CD4-positive, alpha-beta T cell treated with Interleukin-17A for 1 hour (primary cell): ENCODE results near the gene STUB1.

Experiments used
- DNase-seq: peaks from one replicate; pipeline ENCODE4 v3.0.0-alpha.2; 2020

The STUB1 gene

DNA sequence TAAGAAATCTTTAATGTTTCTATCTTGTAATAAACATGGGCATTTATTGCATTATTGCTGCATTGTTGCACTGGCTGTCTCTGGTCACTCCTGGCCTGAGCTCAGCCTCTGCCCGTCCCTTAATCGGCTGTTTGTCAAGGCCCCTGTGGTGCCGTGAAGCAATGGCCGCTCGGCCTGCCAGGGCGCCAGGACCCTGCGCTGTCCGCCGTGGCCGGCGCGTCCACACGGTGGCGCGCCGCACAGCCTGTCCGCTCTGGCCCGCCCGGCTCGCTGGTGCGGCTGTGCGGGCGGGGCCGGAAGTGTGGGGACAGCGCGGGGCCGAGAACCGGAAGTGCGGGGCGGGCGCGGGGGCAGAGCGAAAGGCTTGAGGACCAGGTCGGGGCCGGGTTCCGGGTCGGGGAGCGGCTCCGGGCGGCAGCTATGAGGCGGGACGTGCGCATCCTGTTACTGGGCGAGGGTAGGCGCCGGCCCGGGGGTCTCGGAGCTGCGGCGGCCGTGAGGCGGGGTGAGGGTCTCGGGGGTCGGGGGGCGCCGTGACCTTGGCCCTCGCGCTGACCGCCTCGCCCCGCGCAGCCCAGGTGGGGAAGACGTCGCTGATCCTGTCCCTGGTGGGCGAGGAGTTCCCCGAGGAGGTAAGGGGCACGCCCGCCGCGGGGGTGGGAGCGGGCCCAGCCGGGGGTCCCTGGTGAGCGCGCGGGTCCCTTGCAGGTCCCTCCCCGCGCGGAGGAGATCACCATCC lies 12.3 kb upstream of the STUB1 start, which contains the start of gene RHOT2:
Gene RHOT2 (plus strand): TSS at position 353 of the 739 bp plus-strand sequence. CDS start 68 bp downstream, at position 421.
- DNase-seq = peak; percentile 93

DNA sequence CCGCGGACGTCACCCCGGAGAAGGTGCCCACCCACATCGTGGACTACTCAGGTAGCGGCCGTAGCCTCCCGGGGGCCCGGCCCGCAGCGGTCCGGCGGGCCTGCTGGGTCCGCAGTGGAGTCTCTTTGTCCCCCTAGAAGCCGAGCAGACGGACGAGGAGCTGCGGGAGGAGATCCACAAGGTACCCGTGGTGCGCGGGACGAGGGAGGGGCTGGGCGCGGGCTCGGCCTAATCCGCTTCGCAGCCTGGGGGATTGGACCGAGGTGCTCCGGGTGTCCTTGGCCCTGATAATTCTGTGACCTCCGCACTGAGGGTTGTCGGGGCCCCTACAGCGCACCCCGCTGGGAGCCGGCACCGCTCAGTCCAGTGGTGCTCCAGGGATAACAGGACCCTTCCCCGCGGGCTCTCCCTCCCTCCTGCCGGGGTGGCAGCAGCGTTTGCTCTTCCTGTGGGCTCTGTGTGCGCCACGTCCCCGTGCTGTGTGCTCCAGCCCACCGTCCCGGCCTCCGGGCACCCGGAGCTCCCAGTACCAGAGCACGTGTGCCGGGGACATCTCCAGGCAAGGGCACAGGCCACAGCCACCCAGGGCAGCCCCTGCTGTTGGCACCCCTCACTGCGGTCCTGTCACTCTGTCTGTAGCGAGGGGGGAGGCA lies 11.6 kb upstream of the STUB1 start:
- DNase-seq = no peak

DNA sequence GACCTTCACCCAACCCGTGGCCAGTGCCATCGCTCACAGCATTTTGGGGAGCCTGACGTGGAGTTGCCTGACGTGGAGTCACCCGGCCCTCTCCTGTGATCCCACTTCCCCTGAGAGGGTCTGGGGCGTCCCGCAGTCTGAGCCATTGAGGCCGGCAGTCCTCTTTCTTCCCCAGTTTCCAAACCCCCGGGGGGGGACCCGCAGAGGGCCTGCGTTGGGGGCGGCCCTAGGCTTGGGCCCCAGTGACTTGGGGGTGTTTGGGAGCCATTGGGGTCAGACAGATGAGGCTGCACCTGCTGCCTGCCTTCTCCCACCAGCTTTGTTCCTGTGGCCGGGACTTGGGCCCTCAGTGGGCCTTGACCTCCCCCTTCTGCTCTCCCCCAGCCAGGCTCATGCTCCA lies 10.5 kb upstream of the STUB1 start:
- DNase-seq = no peak

DNA sequence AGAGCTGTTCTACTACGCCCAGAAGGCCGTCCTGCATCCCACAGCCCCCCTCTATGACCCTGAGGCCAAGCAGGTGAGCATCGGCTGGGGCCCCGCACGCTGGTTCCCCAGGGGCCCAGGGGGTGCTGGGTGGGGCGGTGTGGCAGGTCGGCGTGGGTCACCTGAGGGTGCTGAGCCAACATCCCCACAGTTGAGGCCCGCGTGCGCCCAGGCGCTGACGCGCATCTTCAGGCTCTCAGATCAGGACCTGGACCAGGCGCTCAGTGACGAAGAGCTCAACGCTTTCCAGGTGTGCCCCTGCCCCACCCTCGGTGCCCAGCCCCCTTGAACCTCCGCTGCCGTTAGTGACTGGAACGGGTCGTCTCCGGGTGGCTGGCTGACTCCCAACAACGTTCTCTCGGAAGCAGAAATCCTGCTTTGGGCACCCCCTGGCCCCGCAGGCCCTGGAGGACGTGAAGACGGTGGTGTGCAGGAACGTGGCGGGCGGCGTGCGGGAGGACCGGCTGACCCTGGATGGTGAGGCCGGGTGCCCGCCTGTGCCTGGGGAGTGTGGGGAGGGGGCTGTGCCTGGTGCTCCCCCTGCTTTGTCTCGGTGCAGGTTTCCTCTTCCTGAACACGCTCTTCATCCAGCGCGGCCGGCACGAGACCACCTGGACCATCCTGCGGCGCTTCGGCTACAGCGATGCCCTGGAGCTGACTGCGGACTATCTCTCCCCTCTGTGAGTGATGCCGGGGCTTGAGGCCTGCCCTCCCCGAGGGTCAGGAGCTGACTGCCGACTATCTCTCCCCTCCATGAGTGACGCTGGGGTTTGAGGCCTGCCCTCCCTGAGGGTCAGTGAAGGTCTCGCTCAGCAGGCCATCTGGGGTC lies 9.5 kb upstream of the STUB1 start:
- no peak for DNase-seq

DNA sequence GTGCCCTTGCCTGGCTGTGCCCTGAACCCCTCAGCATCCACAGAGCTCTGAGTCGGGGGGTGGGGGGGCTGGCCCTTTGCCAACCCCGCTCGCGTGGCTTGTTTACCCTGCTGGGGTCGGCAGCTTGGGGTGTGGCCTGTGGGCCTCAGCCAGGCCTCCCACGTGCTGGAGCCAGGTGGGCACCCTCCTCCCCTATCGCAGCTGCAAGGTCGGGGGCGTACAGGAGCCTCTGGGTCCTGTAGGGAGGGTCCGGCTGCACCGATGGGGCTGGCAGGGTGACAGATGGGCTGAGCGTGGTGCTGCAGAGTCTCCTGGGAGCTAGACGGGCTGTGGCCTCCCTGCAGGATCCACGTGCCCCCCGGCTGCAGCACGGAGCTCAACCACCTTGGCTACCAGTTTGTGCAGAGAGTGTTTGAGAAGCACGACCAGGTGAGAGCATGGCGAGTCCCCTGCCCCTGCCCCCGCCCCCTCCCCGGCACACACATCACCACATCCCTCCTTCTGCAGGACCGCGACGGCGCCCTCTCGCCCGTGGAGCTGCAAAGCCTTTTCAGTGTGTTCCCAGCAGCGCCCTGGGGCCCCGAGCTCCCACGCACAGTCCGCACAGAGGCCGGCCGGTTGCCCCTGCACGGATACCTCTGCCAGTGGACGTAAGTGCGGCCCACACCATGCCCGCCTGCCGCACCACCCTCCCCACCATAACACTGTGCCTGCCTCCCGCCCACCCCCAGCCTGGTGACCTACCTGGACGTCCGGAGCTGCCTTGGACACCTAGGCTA lies 8.7 kb upstream of the STUB1 start:
- no peak for DNase-seq

DNA sequence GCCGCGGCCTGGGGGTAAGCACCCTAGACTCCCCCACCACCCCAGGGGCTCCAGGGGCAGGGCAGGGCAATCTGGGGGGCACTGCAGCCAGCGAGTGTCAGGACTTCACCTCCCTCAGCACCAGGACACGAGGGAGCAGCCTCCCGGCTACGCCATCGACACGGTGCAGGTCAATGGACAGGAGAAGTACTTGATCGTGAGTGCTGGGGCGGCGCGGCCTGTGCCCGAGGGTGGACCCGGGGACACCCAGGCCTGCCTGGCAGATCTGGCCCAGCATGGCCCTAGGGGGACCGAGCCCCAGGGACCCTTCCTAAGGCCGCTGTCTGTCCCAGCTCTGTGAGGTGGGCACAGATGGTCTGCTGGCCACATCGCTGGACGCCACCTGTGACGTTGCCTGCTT lies 7.8 kb upstream of the STUB1 start:
- no peak for DNase-seq

DNA sequence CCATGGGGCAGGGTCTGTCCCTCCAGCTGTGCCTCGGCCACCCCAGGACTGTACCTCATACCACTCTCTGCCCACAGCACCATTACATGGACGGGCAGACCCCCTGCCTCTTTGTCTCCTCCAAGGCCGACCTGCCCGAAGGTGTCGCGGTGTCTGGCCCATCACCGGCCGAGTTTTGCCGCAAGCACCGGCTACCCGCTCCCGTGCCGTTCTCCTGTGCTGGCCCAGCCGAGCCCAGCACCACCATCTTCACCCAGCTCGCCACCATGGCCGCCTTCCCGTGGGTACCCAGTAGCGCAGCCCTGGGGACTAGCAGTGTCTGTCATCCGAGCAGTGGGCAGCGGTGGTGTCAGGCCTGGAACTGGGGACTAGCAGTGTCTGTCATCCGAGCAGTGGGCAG lies 7.4 kb upstream of the STUB1 start:
- DNase-seq = no peak

DNA sequence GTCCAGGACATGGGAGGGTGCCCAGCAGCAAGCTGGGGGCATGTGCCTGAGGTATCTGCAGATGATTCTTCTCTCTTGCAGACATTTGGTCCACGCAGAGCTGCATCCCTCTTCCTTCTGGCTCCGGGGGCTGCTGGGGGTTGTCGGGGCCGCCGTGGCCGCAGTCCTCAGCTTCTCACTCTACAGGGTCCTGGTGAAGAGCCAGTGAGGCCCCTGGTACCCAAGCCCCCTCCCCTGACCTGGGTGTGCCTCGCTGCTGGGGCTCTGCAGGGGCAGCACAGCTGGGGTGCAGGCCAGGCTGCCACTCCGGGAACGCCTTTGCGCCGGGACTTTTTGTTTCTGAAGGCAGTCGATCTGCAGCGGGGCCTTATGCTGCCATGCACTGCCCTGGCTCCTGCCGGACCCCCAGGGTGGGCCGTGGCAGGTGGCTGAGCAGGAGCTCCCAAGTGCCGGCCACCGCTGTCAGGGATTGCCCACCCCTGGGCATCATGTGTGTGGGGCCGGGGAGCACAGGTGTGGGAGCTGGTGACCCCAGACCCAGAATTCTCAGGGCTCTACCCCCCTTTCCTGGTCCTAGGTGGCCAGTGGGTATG lies 6.7 kb upstream of the STUB1 start:
- DNase-seq = no peak

DNA sequence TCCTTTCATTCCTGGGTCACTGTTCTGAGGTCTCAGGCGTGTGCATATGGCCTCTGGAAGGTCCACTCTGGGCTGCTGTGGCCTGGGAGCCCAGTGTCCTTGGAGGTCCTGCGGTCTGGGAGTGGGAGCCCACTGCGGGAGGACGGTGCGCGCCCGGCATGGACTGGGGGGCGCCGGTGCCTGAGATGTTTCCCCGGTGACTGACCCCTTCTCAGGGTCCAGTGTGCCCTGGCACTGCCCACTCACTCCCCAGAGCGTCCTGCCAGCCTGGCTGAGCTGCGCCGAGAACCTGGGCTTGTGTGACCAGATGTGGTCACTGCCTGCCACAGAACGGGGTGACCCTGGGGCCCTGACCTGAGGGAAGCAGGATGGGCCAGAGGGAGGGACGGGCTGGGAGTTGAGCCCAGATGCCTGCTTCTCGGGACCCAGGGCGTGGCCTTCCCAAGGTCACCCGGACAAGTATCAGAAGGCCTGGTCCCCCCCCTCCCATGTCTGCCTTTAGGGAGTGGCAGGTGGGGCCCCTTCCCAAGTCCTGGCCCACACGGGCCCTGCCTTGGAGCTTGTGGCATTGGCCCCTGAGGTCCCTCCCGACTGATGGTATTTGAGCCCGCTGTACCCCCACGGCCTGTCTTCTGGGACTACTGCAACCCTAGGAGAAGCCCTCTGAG lies 5.9 kb upstream of the STUB1 start:
- no peak for DNase-seq

DNA sequence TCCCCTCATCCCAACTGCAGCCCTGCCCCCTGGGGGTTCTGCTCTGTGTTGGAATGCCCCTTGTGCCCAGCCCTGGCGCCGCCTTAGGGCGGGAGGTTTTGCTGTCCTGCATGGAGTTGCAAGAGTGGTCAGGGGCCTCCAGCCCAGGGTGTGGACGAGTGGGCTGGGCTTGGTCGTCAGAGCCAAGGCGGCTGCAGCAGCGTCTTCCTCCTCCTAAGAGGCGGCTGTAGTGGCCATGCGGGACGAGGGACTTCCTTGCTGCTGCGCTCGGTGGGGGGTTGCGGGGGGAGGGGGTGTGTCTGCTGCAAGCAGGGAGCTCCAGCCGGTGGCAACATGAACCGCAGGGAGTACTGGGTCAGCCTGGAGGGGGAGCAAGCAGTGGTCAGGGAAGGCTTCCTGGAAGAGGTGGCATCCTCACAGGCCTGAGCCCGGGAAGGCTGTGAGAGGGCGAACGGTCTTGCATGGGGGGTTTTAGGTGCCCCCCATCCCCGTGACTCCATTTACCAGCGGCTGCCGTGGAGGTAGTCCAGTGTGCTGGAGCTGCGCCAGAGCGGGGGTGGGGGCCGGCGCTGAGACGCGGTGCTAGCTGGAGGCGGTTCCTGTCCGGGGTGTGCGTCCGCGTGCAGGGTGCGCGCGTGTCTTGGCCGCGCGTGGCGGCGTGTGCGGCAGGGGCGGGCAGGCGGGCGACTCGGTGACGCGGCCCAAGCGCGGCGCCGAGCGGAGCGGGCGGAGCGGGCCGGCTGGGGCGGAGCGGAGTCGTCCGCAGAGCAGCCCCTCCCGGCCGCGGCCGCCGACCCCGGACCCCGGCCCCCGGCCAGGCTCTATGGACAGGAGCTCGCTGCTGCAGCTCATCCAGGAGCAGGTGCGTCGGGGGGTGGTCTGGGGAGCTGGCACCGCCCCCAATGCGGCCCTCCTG lies 5.0 kb upstream of the STUB1 start, which contains the start of gene RHBDL1:
Gene RHBDL1 (plus strand): TSS at position 704 of the 916 bp plus-strand sequence. CDS start 120 bp downstream, at position 824.
- no peak for DNase-seq

DNA sequence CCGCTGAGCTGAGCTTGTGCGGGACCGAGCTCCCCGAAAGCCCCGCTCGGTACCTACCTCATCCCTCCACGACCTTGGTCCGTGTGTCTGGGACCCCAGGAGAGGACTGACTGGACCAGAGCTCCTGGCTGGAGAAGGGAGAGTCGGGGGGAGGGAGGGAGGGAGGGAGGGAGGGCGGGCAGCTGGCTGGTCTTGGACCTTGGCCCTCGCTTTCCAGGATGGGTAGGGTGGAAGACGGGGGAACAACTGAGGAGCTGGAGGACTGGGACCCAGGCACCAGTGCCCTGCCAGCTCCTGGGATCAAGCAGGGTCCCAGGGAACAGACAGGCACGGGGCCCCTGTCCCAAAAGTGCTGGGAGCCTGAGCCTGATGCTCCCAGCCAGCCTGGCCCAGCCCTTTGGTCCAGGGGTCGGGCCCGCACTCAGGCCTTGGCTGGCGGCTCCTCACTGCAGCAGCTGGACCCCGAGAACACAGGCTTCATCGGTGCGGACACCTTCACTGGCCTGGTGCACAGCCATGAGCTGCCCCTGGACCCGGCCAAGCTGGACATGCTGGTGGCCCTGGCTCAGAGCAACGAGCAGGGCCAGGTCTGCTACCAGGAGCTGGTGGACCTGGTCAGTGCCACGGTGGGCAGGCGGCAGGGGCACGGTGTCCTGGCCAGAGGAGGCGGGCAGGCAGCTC lies 4.2 kb upstream of the STUB1 start:
- no peak for DNase-seq

DNA sequence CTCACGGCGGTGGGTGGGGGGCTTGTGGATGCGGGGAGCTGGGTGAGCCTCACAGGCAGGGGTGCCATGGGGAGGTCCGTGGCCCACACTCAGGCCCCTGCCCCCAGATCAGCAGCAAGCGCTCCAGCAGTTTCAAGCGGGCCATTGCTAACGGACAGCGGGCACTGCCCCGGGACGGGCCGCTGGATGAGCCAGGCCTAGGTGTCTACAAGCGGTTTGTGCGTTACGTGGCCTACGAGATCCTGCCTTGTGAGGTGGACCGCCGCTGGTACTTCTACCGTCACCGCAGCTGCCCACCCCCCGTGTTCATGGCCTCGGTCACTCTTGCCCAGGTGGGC lies 3.7 kb upstream of the STUB1 start:
- no peak for DNase-seq

DNA sequence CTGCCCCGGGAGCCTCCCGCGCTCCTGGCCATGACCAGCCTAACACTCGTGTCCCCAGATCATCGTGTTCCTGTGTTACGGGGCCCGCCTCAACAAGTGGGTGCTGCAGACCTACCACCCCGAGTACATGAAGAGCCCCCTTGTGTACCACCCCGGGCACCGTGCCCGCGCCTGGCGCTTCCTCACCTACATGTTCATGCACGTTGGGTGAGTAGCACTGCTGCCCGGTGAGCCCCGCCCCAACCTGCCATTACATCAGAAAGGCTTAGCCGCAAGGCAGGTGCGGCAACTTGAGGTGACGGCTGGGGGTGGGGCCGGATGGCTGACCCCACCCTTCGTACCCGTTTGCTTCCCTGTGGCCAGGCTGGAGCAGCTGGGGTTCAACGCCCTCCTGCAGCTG lies 3.3 kb upstream of the STUB1 start:
- peak; percentile 55 for DNase-seq

DNA sequence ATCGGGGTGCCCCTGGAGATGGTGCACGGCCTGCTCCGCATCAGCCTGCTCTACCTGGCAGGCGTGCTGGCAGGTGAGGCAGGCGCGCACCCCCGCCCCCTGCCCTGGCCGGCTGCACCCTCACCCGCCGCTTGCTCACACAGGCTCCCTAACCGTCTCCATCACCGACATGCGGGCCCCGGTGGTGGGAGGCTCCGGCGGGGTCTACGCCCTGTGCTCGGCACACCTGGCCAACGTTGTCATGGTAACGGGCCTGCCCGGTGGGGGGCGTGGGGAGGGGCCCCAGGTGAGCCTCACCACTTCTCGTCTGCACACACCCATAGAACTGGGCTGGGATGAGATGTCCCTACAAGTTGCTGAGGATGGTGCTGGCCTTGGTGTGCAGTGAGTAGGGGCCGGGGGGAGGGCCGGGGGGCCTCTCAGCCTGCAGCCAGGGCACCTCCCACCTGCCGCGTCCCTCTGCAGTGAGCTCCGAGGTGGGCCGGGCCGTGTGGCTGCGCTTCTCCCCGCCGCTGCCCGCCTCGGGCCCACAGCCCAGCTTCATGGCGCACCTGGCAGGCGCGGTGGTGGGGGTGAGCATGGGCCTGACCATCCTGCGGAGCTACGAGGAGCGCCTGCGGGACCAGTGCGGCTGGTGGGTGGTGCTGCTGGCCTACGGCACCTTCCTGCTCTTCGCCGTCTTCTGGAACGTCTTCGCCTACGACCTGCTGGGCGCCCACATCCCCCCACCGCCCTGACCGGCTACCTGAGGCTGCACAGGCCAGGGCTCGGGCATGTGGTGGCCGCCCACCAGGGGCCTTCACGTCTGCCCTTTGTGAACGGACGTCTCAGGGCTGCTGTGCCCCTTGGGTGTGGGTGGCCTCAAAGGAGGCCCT lies 2.7 kb upstream of the STUB1 start:
- DNase-seq = no peak

DNA sequence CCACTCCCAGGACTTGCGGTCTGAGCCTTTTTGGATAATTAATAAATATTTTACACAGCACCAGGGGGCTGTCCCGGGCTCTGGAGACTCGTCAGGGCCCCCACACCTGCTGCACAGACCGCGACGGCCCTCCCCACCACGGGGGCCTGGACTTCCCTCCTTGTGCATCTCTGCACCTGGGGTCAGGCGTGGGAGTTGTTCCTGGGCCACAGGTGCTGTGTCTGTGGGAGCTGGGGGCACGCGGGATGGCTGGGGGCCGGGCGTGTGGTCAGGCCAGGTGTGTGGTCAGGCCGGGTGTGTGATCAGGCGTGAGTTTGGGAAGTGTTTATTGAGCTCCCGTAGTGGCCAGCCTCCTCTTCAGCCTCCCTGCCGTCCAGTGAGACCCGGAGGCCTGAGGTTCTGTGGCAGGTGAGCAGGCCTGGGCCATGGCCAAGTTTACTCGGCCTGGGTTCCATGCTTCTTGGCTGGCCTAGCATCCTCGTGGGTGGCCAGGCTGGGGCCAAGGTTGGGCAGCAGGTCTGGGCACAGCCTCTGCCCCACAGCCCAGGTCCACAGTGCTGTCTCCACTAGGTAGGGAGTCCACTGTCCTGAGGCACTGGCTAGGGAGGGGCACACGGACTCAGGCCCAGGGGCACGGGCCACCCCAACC lies 1.9 kb upstream of the STUB1 start:
- no peak for DNase-seq

DNA sequence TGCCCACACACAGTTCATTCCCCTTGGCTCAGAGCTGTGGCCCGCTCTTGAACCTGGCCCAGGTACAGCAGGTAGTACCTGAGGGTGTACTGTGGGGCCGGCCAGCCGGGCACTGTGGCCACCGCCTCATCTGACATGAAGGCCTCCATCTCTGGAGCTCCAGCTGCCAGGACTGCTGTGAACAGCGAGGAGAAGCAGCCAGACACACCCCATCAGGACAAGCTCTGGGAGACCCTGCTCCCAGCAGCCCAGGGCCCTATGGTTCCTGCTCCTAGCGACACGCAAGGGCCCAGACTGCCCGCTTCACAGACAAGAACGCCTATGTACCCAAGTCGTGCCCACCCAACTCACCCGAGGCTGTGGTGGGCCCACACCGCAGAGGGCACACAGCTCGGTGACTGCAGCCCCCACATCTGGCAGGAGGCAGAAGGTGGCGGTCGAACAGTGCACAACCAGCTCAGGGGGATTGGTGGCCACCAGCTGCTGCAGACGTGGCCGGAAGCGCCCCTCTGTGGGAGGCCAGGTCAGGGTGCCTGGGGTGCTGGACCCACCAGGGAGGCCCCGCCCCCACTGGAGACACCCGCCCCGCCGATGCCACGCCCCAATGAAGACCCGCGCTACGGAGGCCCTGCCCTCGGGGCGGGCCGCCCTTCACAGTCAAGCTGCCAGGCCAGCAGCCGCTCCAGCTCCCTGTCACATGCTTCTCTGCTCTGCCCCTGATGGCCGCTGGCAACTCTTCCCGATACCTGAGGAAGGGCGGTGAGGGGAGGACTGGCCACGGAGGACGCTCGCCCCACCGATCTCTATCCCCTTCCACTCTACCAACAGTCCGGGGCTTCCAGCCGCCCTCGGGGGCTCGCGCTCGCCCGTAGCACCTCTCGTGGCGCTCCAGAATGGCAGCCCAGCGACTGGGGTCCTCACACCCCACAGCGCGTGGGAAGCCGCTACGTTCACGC lies 1.1 kb upstream of the STUB1 start:
- peak; percentile 63 for DNase-seq

DNA sequence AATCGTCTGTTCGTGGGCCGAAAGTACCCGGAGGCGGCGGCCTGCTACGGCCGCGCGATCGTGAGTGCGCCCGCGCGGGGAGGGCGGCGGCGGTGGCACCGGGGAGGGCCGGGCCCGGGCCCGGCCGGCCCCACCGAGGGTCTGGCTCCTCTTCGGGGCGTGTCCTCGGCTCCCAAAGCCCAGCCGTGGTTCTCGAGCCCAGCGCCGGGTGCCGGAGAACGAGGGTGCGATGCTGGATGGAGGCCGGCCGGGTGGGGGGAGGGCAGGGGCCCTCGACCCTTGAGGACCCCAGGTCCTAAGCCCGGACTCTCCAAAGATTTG lies 375 bp downstream of the STUB1 start:
- DNase-seq = no peak
